Measurements from ENCODE around the gene CNPY2.
"Not testable (repeated sequence)": the region's sequence is repeated elsewhere in the genome, so short reads cannot be mapped to it uniquely, and the experiment has no call there.

The CNPY2 gene

DNA sequence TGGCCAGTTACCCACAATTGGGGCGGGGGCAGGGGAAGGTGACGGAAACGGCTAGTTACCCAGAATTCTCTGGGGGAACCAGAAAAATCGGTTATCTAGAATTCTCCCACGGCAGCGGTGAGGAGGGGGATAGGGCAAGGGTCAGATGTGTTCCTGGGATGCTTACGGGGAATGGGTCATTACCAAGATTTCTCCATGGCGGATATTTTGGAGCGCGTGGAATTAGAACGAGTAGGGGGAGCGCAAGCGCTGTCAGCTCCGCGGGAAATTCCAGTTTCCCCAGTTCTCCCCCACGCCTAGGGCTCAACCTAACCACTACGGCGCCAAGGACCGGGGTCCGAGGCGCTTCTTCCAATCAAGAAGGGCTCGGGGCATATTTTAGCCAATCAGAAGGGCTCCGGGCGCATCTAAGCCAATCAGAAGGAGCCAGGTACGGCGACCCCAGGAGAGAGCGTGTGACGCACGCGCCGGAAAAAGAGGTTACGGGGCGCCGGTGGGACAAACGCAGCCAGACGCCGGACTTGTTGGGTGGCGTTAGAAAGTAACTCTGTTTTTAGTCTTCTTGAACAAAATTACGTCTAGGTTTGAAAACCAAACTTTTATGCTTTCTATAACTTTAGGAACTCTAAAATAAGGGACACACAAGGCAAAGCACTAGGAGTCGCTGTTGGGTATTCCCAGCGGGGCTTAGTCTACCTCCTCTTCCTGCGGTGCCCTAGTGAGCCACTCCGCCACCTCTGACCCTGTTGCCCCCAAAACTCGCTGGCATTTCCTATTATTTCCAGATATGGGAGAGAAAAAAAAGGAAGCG lies 18.1 kb upstream of the CNPY2 start, which contains the start of gene PAN2:
PAN2 (minus strand) TSS at position 322 of the 811 bp plus-strand sequence. CDS start 906 bp downstream, outside the sequence.
- peak; percentile 75 to 98 (median 94) for DNase-seq

DNA sequence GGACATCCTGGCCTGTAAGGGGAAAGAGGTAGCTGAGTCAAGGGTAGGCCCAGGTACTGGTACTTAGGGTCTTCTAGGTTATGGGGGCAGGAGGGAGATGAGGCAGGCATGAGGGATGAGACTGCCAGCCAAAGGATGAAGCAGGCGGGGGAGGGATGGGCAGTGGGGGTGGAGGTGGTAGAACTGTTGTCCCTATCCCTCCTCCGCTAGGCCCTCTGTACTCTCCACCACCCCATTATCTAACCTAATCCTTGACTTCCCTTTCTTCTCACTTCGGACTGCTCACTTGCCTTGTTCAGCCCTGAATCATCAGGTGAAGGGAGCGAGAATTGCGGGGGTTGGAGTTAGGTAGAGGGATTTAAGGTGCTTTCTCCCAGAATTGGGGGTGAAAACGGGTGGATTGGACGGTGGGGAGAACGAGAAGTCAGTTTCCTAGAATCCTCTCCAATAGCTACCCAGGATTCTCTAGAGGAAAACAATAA lies 17.4 kb upstream of the CNPY2 start:
- peak in 5 of 58 donors; percentile 31 to 56 (median 34) for DNase-seq

DNA sequence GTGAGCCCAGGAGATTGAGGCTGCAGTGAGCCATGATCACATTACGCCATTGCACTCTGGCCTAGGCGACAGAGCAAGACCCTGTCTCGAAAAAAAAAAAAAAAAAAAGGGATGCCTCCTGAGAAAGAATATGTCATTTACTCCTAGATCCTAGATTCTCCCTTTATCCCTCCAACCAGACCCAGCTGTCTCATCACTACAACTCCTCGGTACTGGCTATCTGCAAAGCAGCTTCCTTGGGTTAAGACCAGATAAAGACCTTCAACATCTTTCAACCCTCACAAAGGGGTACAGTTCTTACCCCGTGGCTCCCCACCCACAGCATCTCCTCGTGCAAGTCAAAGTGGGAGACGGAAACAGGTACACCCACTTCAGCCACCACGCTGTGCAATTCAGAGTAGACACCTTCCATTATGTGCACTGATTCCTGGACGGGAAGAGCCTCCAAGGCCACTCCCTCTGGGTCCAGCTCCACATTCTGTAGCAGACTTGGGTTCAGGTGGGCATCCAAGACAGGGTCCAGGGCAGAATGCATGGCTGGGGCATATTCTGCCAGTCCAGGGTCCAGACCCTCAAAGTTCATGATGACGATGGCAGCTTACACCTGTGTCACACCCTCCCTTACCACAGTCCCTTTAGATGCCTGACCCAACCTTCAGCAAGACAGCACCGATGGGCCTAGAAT lies 16.9 kb upstream of the CNPY2 start:
- DNase-seq = no peak

GRCh38 chr12:56330936-56331490 lies 15.2 kb upstream of the CNPY2 start:
- DNase-seq = no peak

DNA sequence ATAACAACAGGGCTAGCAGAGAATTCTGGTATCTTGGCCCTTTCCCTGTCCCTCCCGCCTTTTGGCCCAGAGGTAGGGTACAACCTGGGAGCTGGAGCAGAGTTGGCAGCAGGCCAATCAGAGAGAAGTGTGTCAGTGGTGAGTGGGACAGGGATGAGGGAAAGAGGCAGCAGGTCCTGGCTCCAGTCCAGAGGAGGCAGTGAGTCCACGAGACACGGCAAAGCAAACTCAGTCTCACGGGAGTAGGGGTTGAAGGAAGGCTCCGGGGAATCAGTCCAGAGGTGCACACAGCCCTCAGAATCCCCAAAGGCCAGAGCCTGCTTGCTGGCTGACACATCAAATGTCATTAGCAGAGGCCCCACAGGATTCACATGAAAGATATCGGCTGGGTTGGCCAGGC lies 10.7 kb upstream of the CNPY2 start:
- peak in 1 of 58 donors; percentile 27 for DNase-seq

GRCh38 chr12:56326126-56326525 lies 10.3 kb upstream of the CNPY2 start:
- no peak for DNase-seq

GRCh38 chr12:56324206-56324605 lies 8.4 kb upstream of the CNPY2 start:
- DNase-seq = no peak

DNA sequence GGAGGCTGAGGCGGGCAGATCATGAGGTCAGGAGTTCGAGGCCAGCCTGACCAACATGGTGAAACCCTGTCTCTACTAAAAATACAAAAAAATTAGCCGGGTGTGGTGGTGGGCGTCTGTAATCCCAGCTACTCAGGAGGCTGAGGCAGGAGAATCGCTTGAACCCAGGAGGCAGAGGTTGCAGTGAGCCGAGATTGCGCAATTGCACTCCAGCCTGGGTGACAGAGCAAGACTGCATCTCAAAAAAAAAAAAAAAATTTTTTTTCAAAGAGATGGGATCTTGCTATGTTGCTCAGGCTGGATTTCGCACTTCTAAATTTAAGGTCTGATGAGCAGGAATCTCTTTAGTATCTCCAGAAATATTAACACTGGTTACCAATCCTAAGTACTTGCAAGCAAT lies 5.8 kb upstream of the CNPY2 start:
- not testable (repeated sequence) for DNase-seq

DNA sequence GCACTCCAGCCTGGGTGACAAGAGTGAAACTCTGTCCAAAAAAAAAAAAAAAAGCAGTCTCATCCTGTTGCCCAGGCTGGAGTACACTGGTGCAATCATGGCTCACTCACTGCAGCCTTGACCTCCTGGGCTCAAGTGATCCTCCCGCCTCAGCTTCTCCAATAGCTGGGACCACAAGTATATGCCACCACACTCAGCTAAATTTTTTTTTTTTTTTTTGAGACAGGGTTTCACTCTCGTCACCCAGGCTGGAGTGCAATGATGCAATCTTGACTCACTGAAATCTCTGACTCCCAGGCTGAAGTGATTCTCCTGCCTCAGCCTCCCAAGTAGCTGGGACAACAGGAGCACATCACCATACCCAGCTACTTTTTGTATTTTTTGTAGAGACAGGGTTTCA lies 5.2 kb upstream of the CNPY2 start:
- DNase-seq = no peak

DNA sequence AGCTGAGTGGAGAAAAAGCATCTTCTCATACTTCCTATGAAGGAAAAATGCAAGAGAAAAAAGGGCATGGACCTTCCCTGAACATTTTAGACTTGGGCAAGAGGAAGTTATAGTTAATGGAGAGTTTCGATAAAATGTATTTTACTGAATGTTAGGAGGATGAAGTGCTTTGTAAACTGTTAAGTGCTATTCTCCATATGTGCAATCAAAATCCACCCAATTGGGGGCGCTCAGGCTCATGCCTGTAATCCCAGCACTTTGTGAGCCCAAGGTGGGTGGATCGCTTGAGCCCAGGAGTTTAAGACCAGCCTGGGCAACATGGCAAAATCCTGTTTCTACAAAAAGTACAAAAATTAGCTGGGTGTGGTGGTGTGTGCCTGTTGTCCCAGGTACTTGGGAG lies 1.9 kb upstream of the CNPY2 start:
- no peak for DNase-seq

DNA sequence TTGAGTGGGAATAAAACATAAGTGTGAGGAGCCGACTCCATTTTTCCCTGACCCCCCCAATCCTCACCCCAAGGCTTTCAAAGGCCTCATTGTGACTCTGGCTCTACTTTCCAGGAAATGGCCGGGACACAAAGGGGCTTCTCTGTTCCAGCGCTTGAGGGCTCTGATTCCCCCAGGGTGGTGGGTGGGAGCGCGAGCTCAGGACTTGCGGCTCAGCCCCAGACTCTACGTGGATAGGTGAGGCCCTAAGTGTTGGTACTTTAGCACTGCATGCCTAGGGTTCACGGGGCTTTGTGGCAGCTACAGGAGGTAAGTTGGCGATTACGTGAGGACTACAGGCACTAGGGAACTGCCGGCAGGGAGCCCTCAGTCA lies 553 bp downstream of the CNPY2 start:
- DNase-seq = peak in 41 of 58 donors; percentile 7 to 74 (median 46)

GRCh38 chr12:56311003-56311402 lies 4.8 kb downstream of the CNPY2 start:
- no peak for DNase-seq

GRCh38 chr12:56308714-56309113 lies 7.1 kb downstream of the CNPY2 start:
- DNase-seq = no peak

- no peak for DNase-seq
Measured at GRCh38 chr12:56307221-56307965, 8.4 kb downstream of the CNPY2 start.

GRCh38 chr12:56304872-56305590 lies 10.8 kb downstream of the CNPY2 start:
- DNase-seq = no peak

- no peak for DNase-seq
Measured at GRCh38 chr12:56304276-56304675, 11.5 kb downstream of the CNPY2 start.

DNA sequence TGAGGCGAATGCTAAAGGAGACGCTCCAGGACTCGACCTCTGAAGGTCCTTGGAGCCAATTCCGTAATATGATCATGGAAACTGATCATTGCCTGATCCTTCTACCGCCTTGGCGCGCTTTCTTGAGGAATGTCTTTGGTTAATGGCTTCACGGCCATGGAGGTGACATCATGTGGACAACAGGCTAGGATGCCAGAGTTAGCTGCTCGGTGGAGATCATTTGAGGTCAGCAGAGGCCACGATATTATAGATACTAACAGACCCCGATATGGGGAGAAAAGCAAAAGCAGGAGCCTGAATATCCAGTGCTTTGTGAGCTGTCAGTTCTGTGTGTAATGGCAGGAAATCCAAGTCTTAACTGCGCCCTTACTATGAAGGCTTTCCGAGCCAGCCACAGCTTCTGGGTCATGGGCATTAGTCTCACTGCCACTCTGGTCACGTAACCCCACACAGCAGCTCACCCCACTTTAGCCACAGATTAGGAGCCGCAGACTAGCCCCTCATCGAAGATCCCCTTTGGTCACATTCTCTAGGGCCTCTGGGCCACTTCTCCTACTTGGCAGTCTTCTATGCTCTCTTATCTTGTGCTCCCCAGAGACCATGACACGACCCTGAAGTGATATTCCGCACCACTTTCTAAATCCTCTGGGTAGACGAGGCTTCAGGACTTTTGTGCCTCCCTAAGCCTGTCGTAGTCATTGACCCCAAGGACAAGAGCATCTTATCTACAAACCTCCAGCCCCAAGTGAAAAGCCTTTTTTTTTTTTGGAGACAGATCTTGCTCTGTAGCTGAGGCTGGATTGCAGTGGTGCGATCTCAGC lies 14.9 kb downstream of the CNPY2 start:
- DNase-seq = peak in 6 of 58 donors; percentile 35 to 62 (median 52)

- DNase-seq = peak; percentile 64 to 99 (median 96)
Measured at GRCh38 chr12:56299853-56300643, 15.7 kb downstream of the CNPY2 start, which contains the start of gene CS. Gene CS (minus strand): TSS chr12:56300330. CDS start chr12:56300201, 129 bp downstream.
